DMS153 treated with DMSO at 0.1 percent for 48 hours (cell line): ENCODE measurements around the gene WIZ.

ENCODE experiments used
- DNase-seq: peaks from one replicate; lab custom pipeline; 2025; ENCODE audit not compliant: unreplicated experiment; lab: John Stamatoyannopoulos, UW

The WIZ gene

GRCh38 chr19:15431396-15432017 lies 18.2 kb downstream of the WIZ start:
- DNase-seq: no peak

- no peak for DNase-seq
Observed at GRCh38 chr19:15430526-15431120, 19.1 kb downstream of the WIZ start.

DNA sequence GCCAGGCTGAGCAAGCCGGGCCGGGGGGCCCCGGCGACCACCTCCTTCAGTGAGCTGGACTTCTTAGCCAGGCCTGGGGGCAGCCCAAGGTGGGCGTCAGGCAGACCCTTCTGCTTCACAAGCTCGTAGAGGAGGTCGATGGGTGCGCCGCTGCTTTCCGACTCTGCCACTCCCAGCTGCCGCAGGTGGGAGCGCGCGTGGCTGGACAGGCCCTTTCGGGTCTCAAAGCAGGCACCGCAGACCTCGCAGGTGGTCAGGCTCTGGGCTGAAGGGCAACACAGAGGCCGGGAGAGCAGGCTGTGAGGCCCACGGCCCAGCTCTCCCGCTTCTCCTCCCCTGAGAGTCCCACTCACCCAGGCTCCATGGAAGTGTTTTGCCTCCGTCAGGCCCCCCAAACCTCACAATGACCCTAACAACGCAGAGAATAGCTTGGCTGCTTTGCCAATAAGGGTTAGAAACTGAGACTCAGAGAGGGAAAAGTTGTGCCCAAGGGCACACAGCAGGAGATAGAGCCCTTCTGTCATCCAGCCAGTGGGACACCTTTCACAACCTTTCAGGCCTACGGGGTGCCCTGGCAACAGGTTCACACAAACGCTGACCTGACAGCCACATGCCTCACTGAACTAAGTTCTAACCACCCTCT lies 19.8 kb downstream of the WIZ start:
- DNase-seq: no peak

- DNase-seq: no peak
Observed at GRCh38 chr19:15428956-15429824, 20.6 kb downstream of the WIZ start.

DNA sequence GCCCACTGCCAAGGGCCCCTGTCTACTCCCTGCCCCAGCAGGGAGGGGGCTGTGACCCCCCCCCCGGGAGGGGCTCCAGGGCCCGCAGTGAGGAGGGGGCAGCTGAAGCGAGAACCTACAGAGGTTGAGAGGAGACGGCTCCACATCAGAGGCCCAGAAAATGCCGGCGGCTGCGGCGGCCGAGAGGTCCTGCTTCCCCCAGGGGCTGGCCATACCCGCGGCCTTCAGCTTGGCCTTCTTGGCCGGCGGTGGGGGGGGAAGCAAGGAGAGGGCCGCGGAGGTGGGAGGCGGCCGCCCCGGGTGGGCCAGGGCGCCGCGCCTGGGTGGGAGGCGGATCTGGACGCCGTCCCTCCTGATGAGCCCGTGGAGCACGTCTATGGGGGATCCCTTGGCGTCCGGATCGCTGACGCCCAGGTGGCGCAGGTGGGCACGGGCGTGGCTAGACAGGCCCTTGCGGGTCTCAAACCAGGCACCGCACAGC lies 21.7 kb downstream of the WIZ start:
- DNase-seq: no peak

DNA sequence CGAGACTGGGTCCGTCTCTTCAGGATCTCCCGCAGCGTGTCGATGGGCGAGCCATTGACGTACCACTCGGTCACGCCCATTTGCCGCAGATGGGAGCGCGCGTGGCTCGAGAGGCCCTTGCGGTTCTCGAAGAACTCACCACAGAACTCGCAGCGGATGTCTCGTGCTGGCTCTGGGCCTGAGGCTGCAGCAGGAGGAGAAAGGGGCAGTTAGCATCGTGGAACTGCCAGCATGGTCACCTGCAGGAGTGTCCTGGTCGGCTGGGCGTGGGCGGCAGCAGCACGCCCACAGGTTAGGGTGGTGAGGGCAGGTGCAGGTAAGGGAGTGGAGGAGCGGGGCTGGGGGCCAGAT lies 22.4 kb downstream of the WIZ start:
- no peak for DNase-seq

DNA sequence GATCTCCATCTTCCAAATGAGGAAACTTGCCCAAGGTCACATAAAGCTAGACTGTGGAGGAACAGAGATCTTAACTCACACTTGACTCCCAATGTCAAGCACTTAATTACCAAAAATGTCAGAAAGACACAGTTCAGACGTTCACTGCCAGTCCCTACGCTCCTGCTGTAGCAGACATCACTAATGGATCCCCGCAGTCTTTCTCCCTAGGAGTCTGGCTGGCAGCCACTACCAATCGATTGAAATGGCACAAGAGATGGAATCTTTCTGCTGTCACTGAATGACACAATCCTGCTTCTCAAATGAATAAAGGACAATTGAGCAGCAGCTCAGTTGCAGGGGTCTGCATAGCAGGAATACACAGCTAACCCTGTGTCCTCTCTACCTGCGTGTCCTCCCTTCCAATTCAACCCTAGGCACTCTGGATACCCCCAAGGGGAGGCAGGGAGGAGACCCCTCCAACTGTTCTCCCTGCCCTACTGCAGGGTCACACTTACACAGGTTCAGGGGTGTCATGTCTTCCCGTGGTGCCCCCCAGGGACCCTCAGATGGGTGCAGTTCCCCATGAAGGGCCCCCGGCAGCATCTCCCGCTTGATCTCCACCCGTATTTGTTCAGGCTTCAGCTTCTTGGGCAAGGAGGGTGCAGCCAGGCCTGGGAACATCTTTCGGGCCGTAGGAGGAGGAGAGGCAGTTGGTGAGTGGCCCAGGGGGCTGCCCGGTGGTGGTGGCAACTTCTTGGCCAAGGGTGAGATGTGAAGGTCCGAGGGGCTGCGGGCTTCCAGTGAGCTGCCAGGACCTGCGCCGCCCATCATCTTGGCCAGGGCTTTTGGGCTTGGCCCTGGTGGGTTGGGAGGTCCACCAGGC lies 23.0 kb downstream of the WIZ start:
- no peak for DNase-seq

DNA sequence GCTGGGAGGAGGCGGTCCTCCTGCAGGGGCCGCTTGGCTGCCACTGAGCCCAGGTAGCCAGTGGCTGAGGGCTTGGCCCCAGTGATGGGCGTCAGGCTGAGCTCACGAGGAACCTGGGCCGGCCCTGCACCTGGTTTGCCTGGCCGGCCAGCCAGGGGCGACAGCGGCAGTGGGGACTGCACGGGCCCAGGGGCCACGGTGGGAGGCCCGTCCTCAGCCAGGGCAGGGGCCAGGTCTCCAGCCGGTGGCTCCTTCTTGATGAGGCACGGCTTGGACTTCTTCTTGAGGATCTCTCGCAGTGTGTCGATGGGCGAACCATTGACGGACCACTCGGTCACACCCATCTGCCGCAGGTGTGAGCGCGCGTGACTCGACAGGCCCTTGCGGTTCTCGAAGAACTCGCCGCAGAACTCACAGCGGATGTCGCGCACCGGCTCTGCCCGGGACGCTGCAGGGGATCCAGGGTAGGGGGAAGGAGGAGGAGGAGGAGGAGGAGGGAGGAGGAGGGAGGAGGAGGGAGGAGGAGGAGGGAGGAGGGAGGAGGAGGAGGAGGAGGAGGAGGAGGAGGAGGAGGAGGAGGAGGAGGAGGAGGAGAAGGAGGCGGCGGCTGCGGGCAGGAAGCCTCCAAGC lies 24.3 kb downstream of the WIZ start:
- DNase-seq: no peak

DNA sequence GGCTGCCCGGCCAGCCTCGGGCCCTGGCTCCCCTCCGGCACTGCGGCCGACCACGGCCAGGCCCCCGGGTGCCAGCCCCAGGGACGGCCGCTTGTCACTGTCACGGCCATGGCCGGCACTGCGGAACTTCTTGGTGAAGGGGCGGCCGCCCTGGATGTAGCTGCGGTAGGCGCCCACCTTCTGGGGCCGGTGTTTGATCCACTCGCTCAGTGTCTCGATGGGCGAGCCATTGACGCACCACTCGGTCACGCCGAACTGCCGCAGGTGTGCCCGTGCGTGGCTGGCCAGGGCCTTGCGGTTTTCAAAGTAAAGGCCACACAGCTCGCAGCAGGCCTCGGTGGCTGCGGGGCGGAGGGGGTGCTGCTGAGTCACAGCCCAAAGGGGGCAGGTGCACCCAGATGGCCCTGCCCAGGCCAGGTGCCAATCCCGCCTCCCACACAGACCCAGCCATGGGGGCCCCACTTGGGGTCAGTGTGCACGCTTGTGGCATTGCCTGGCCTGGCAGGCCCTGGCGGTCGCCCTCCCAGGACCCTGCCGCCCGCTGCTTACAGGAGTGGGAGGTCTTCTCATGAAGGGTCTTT lies 25.0 kb downstream of the WIZ start:
- no peak for DNase-seq

DNA sequence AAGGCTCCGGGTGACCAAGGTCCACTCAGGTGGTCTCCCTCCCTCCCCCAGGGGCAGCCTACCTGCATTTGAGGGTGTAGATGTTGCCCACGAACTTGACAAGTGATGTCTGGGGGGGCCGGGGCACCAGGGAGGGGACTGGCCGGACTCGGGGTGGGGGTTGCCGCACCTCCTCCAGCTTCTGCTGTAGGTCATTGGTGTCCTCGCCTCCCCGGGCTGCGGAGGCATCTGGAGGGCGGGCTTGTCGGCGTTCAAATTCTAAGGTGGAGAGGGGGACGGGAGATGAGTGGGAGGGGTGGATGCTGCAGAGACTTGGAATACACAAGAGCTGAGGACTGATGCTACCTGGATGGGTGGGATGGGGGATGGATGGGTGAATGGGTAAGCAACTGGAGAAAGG lies 25.6 kb downstream of the WIZ start:
- no peak for DNase-seq

DNA sequence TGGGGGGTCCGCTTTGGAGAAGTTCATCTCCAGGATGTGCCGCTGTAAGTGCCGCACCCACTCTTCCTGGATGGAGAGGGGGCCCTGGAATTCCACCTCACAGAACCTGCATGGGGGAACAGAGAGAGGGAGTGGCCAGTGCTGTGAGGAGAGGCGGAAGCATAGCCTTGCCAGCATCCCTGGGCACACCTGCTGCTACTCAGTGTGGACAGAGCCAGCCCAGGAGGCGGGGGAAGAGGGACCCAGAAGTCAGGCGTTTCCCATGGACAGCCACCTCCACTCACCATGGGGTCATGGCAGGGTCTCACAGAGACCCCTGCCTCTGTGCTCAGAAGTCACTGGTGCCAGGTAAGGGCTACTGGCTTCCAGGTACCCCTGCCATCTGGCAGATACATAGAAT lies 26.6 kb downstream of the WIZ start:
- no peak for DNase-seq

- DNase-seq: no peak
Observed at GRCh38 chr19:15422296-15423075, 27.3 kb downstream of the WIZ start.

- no peak for DNase-seq
Observed at GRCh38 chr19:15421721-15422260, 28.0 kb downstream of the WIZ start.

- DNase-seq: no peak
Observed at GRCh38 chr19:15421136-15421695, 28.5 kb downstream of the WIZ start.

DNA sequence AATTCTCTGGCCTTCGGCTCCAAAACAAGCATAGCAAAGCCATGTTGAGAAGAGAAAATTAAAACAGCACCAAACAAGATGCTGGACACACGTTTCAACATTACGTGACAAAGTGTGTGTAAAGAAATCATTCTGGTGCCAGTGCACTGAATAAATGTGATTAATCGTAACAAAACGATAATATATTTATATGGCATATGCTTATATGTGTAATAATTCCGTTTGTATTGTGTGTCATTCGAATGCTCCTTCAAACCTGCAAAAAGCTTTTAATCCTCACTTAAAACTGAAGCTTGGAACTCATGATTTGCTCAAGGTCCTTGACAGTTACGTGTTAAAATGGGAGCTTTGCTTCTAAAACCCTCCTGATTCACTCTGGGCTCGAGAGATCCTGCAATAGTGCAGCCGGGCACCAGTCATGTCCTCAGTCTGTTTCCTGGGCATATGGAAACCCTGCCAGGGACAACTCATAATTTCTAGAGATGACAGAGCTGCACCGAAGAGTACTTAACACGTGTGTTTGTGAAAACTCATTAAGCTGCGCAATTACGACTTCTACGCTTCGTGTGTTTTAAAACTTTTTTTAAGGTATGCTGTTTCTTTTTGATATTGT lies 30.2 kb downstream of the WIZ start:
- DNase-seq: no peak

- DNase-seq: peak; percentile 98
Observed at GRCh38 chr19:15418579-15419412, 31.0 kb downstream of the WIZ start, which contains the start of gene AKAP8L. AKAP8L (minus strand) TSS chr19:15418988; CDS start chr19:15418923, 65 bp downstream.

DNA sequence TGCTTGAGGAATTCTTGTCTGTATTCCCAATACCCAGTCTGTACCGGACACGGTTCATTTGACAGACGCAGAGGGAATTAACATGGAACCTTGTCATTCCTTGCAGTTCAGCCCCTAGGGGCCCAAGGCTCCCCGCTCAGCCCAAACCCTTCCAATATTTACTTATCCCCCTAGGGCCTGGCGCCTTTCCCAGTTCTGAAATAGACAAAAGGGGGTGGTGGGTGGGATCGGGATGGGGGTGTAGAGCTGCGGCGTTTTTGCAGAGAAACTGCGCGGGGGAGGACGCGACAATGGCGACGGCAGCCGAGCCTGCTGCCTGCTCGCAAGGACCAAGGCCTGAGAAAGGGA lies 31.6 kb downstream of the WIZ start:
- no peak for DNase-seq
